HG03095 (cell line): ENCODE results near the gene RFTN2.
"Not testable (repeated sequence)": the region's sequence is repeated elsewhere in the genome, so short reads cannot be mapped to it uniquely, and the experiment has no call there.

Experiments
- ATAC-seq: cut with Tn5 transposase; IDR thresholded peaks from one replicate; pipeline ENCODE4 v1.9.1; 2021; ENCODE audit warnings: moderate library complexity; ENCODE audit not compliant: unreplicated experiment

Gene RFTN2

GRCh38 chr2:197675246-197675645, at the start of gene RFTN2:
Gene RFTN2 (minus strand): TSS chr2:197675587. CDS start chr2:197675458, 129 bp downstream.
- no peak for ATAC-seq

GRCh38 chr2:197717863-197718262, 42.5 kb upstream of the RFTN2 start:
- ATAC-seq: no peak

GRCh38 chr2:197713271-197713670, 37.9 kb upstream of the RFTN2 start:
- no peak for ATAC-seq

GRCh38 chr2:197711578-197711977, 36.2 kb upstream of the RFTN2 start:
- ATAC-seq: no peak

- peak; percentile 83 for ATAC-seq
These were observed 35.1 kb upstream of the RFTN2 start for GRCh38 chr2:197710424-197711042.

- not testable (repeated sequence) for ATAC-seq
These were observed 33.8 kb upstream of the RFTN2 start for GRCh38 chr2:197709140-197709539.

GRCh38 chr2:197708331-197708730, 32.9 kb upstream of the RFTN2 start:
- ATAC-seq: no peak

GRCh38 chr2:197707316-197708213, 32.2 kb upstream of the RFTN2 start:
- ATAC-seq: no peak

GRCh38 chr2:197706839-197707207, 31.4 kb upstream of the RFTN2 start:
- ATAC-seq: no peak

- no peak for ATAC-seq
These were observed 30.8 kb upstream of the RFTN2 start for GRCh38 chr2:197705912-197706838.

GRCh38 chr2:197705121-197705911, 29.9 kb upstream of the RFTN2 start, which contains the start of gene MARS2:
Gene MARS2 (plus strand): TSS chr2:197705369. CDS start chr2:197705406, 37 bp downstream.
- peak; percentile 74 for ATAC-seq

- ATAC-seq: peak; percentile 36
These were observed 29.2 kb upstream of the RFTN2 start for GRCh38 chr2:197704434-197705120.

- no peak for ATAC-seq
These were observed 25.6 kb upstream of the RFTN2 start for GRCh38 chr2:197700960-197701359.

- ATAC-seq: not testable (repeated sequence)
These were observed 24.3 kb upstream of the RFTN2 start for GRCh38 chr2:197699724-197700123.

- ATAC-seq: not testable (repeated sequence)
These were observed 21.2 kb upstream of the RFTN2 start for GRCh38 chr2:197696571-197696970.

- ATAC-seq: not testable (repeated sequence)
These were observed 20.6 kb upstream of the RFTN2 start for GRCh38 chr2:197695971-197696370.

GRCh38 chr2:197695206-197695605, 19.8 kb upstream of the RFTN2 start:
- ATAC-seq: not testable (repeated sequence)

GRCh38 chr2:197677483-197677882, 2.1 kb upstream of the RFTN2 start:
- ATAC-seq: no peak

GRCh38 chr2:197677056-197677455, 1.7 kb upstream of the RFTN2 start:
- no peak for ATAC-seq
